Lower leg skin (tissue), 4 donors: ENCODE results near the gene CTTNBP2. TPM values are rescaled to one million over a fixed set of nuclear protein-coding genes. Genes with fewer than 3 reads are reported as not detected.

Experiments
- DNase-seq, 2 donors: peaks; one replicate each; pipeline ENCODE4 v3.0.0-alpha.2; 2019; ENCODE audit warnings: low spot score in 2 of 2
- H3K4me3 ChIP-seq: fragments of 200-600 bp; sonication (generic); 2 replicates; pipeline ENCODE4 v1.5.1; 2017; ENCODE audit warnings: mild to moderate bottlenecking, low read depth; ENCODE audit not compliant: poor library complexity, severe bottlenecking
- POLR2A ChIP-seq, 2 donors: fragments of 450-650 bp; IDR thresholded peaks; one replicate each; pipeline ENCODE4 v1.6.1; 2016 to 2017; ENCODE audit warnings: antibody characterized with exemption in 2 of 2, mild to moderate bottlenecking in 1 of 2, moderate library complexity in 1 of 2
- WGBS, 2 donors: methylation state at CpG; one replicate each; pipeline ENCODE4 v1.1.5; 2018; 5-methylcytosine and 5-hydroxymethylcytosine counted together
- intact Hi-C: fragments of 100-400 bp; cut with DNase I; formaldehyde crosslinking; loops from one replicate; pipeline ENCODE4 v1.15.0; 2023; ENCODE audit warnings: low total_unique reads
- total RNA-seq, 4 donors: library from RNA; depleted of rRNA; stranded (reverse); fragments of >200 nt; gene quantifications; one replicate each; pipeline ENCODE4 v1.1.0, GENCODE V29; 2016
- TF ChIP-seq, protein P1 (sequence below), 3 donors: fragments of 450-650 bp; IDR thresholded peaks; one replicate each; pipeline ENCODE4 v1.5.1; 2016; ENCODE audit warnings: antibody characterized with exemption in 3 of 3, mild to moderate bottlenecking in 3 of 3, moderate library complexity in 2 of 3

CTTNBP2 gene
- total RNA-seq, 4 donors from 2014 or later = 1.2 to 7.6 (median 5.8) TPM

DNA sequence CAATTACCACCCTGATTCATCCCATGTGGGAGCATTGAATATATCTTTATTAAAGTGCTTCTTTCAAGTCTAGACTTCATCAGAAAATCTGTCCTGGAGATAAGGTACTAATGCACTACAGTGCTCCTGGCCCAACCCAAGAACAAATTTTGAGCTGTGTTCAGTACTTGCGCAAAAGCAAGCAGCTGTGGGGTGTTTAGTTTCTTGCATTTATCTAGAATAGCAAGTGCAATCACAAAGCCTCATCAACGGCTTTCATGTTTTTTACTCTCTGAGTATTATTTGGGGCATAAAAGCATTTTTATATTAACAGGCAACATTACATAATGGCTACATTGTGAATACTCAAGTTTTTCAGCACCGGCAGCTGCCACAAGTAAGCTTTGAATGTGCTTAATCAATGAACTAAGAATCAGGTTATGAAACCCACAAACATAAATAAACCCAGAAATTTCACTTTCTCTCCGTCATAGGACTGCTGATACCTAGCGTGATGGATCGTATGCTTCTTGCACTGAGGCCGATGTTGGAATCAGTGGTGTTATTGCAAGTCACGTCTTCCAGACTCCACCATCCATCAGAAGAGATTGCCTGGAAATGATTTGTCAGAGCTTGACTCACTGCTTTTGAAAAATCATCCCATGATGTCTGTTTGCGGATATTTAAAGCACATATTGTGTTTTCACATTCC, 113.1 kb downstream of the CTTNBP2 start:
- no peak for TF ChIP-seq POLR2A (IDR thresholded peaks at IDR 0.05)
- TF ChIP-seq, protein P1, sequence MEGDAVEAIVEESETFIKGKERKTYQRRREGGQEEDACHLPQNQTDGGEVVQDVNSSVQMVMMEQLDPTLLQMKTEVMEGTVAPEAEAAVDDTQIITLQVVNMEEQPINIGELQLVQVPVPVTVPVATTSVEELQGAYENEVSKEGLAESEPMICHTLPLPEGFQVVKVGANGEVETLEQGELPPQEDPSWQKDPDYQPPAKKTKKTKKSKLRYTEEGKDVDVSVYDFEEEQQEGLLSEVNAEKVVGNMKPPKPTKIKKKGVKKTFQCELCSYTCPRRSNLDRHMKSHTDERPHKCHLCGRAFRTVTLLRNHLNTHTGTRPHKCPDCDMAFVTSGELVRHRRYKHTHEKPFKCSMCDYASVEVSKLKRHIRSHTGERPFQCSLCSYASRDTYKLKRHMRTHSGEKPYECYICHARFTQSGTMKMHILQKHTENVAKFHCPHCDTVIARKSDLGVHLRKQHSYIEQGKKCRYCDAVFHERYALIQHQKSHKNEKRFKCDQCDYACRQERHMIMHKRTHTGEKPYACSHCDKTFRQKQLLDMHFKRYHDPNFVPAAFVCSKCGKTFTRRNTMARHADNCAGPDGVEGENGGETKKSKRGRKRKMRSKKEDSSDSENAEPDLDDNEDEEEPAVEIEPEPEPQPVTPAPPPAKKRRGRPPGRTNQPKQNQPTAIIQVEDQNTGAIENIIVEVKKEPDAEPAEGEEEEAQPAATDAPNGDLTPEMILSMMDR (IDR thresholded peaks at IDR 0.05) = no peak
- H3K4me3 ChIP-seq = no peak overlapping the region
- intact Hi-C loops = no loop called here
- no peak for DNase-seq
- WGBS, 2 donors = 79% methylated on average over 9 of the region's 9 CpGs

DNA sequence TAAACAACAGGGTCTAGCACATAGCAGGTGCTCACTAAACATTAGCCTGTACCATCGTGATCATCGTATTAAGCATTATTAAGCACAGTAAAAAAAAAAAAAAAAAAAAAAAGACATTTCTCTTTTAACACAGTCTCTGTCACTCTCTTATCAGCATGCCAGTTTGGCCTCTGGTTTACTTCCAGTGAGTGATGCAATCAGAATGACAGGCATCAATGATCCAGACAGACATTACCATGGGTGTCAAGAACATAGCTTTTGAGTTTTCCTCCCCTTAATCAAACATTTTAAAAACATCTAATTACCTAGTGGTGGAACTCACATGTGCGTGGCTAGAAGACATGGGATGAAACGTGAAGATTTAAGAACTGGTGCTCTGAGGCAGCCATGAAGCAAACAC, 115.8 kb downstream of the CTTNBP2 start:
- 92% methylated on average over 4 of the region's 4 CpGs for WGBS, 2 donors
- intact Hi-C loops = no loop called here
- no peak overlapping the region for H3K4me3 ChIP-seq
- no peak for TF ChIP-seq POLR2A (IDR thresholded peaks at IDR 0.05)
- TF ChIP-seq, protein P1 (IDR thresholded peaks at IDR 0.05) = no peak
- DNase-seq = no peak

DNA sequence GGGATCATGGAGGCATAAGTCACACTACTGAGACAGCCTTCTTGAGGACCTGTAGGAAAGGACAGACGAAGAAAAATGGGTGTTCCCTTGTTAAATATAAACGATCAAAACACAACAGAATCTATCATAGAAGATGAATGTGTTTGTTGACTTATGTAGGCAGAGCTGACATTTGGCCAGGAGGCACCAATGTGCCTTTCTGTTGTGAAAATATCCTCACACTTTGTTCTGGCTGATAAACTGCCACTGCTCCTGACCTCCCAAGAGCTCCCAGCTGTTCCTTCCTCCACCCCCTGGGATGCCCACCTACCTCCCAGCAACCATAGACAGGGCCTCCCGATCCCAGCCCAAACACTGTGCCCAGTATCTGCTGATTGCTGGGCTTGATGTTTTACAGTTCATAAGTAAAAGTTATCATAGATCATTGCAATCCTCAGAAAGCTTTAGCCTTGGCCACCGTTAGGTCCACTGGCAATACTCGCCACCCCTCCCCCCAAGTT, 116.6 kb downstream of the CTTNBP2 start:
- WGBS, 2 donors = 77 to 86% methylated on average over 5 of the region's 5 CpGs
- no peak for DNase-seq
- H3K4me3 ChIP-seq = no peak overlapping the region
- TF ChIP-seq, protein P1 (IDR thresholded peaks at IDR 0.05) = no peak
- TF ChIP-seq POLR2A (IDR thresholded peaks at IDR 0.05) = no peak
- intact Hi-C loops = no loop called here

DNA sequence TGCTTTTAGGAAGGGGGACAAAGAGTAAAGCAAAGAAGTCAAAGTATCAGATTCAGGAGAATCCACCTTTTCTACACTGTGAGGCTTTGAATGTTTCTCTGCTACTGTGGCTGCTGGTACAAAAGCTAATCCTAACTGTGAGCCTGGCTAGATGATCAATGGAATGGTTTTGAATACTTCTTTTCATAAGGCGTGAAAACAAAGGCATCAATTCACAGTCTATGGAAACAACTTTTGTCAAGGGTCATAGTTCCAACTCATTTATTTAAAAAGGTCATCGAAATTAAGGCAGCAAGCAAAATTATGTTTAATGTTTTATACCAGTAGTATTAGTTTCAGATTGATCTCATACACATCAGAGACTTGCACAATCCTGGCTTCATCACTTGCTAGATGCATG, 118.1 kb downstream of the CTTNBP2 start:
- 83 to 87% methylated on average over 2 of the region's 2 CpGs for WGBS, 2 donors
- H3K4me3 ChIP-seq = no peak overlapping the region
- DNase-seq = no peak
- TF ChIP-seq POLR2A (IDR thresholded peaks at IDR 0.05) = no peak
- TF ChIP-seq, protein P1 (IDR thresholded peaks at IDR 0.05) = no peak
- intact Hi-C loops = no loop called here

DNA sequence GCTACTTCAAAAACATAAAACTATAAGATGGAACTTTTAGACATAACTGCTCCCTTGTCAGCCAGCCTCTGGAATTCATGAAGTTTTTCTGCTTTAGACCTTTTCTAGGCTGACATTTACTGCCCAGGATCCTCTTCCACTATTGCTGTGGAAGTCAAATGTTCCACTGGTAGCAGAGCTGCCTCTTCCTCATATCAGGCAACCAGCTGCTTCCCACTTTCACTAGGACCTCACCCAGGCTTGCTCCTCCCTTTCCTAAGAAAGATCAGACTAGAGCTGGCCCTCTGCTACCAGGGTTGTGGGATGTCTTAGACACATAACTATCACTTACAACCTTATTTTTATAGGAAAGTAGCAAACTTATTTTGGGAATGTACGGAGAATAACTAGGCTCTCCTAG, 121.5 kb downstream of the CTTNBP2 start:
- intact Hi-C loops = no loop called here
- no peak for DNase-seq
- WGBS, 2 donors = 79 to 83% methylated on average over 1 of the region's 1 CpG
- H3K4me3 ChIP-seq = no peak overlapping the region
- no peak for TF ChIP-seq POLR2A (IDR thresholded peaks at IDR 0.05)
- TF ChIP-seq, protein P1 (IDR thresholded peaks at IDR 0.05) = no peak
